Measurements from ENCODE around the gene DDI2.

GRCh38 chr1:15617173-15618076 is at the start of gene DDI2:
- TF ChIP-seq CTCF (IDR thresholded peaks at IDR 0.05) (no peak), EZH2phosphoT487 (IDR thresholded peaks at IDR 0.05) (no peak), EZH2 (IDR thresholded peaks at IDR 0.05) (no peak)
